Testis (tissue), 2 donors: ENCODE measurements around the gene TMEM191B.
"Not testable (repeated sequence)": the region's sequence is repeated elsewhere in the genome, so short reads cannot be mapped to it uniquely, and the experiment has no call there.

Experiments
- CTCF ChIP-seq, 3 experiments: fragments of 450-650 bp in 2 of 3; fragments of 200-600 bp in 1 of 3; sonication (generic) in 1 of 3; IDR thresholded peaks; one replicate each; pipeline ENCODE4 v1.5.1; 2016 to 2019; ENCODE audit warnings: antibody characterized with exemption in 3 of 3, mild to moderate bottlenecking in 2 of 3, moderate library complexity in 1 of 3
- POLR2A ChIP-seq: fragments of 450-650 bp; IDR thresholded peaks from one replicate; pipeline ENCODE4 v1.6.1; 2017; ENCODE audit warnings: antibody characterized with exemption, mild to moderate bottlenecking, moderate library complexity

- TF ChIP-seq CTCF (IDR thresholded peaks at IDR 0.05); POLR2A: not testable (repeated sequence)
Observed at GRCh38 chr22:18512378-18512777, 15.2 kb upstream of the TMEM191B start.
